NCI-H748 treated with DMSO at 0.1 percent for 48 hours (cell line): ENCODE results near the gene ATIC.
A peak's percentile ranks its signal among the peaks of the same experiment; 100 is the strongest.
"Not testable (repeated sequence)": the region's sequence is repeated elsewhere in the genome, so short reads cannot be mapped to it uniquely, and the experiment has no call there.

Experiments used
- DNase-seq: peaks from one replicate; lab custom pipeline; 2025; lab: John Stamatoyannopoulos, UW

ATIC gene

GRCh38 chr2:215311625-215312396 lies at the start of gene ATIC:
ATIC (plus strand) TSS chr2:215312059; CDS start chr2:215312143, 84 bp downstream.
- DNase-seq, result peak; percentile 78

- DNase-seq, result no peak
These were observed 49.6 kb upstream of the ATIC start for GRCh38 chr2:215262303-215262702.

GRCh38 chr2:215262741-215263362 lies 49.0 kb upstream of the ATIC start:
- DNase-seq, result no peak

- DNase-seq, result no peak
These were observed 47.5 kb upstream of the ATIC start for GRCh38 chr2:215264374-215264773.

GRCh38 chr2:215269397-215270117 lies 42.3 kb upstream of the ATIC start:
- peak; percentile 34 for DNase-seq

- DNase-seq, result no peak
These were observed 41.8 kb upstream of the ATIC start for GRCh38 chr2:215270118-215270451.

GRCh38 chr2:215271446-215271845 lies 40.4 kb upstream of the ATIC start:
- no peak for DNase-seq

GRCh38 chr2:215272918-215273317 lies 38.9 kb upstream of the ATIC start:
- no peak for DNase-seq

- no peak for DNase-seq
These were observed 37.0 kb upstream of the ATIC start for GRCh38 chr2:215274829-215275228.

- DNase-seq, result no peak
These were observed 36.0 kb upstream of the ATIC start for GRCh38 chr2:215275824-215276223.

GRCh38 chr2:215277944-215278343 lies 33.9 kb upstream of the ATIC start:
- DNase-seq, result no peak

GRCh38 chr2:215280326-215280725 lies 31.5 kb upstream of the ATIC start:
- DNase-seq, result no peak

GRCh38 chr2:215283221-215283620 lies 28.6 kb upstream of the ATIC start:
- no peak for DNase-seq

- DNase-seq, result no peak
These were observed 25.6 kb upstream of the ATIC start for GRCh38 chr2:215286309-215286708.

- no peak for DNase-seq
These were observed 23.6 kb upstream of the ATIC start for GRCh38 chr2:215288112-215288815.

- DNase-seq, result no peak
These were observed 20.8 kb upstream of the ATIC start for GRCh38 chr2:215290980-215291599.

- no peak for DNase-seq
These were observed 18.0 kb upstream of the ATIC start for GRCh38 chr2:215293879-215294278.

GRCh38 chr2:215299337-215299859 lies 12.5 kb upstream of the ATIC start:
- no peak for DNase-seq

GRCh38 chr2:215301994-215302393 lies 9.9 kb upstream of the ATIC start:
- DNase-seq, result no peak

GRCh38 chr2:215311259-215311624 lies 617 bp upstream of the ATIC start:
- DNase-seq, result not testable (repeated sequence)

- no peak for DNase-seq
These were observed 1.4 kb downstream of the ATIC start for GRCh38 chr2:215313255-215313613.

- DNase-seq, result no peak
These were observed 3.0 kb downstream of the ATIC start for GRCh38 chr2:215314896-215315295.
